WTC11 (cell line): Measurements from ENCODE around the gene SNX22. TPM values are rescaled to one million over a fixed set of nuclear protein-coding genes. Genes with fewer than 3 reads are reported as not detected.
A peak's percentile ranks its signal among the peaks of the same experiment; 100 is the strongest.

Experiments used
- ATAC-seq: fragments of 200-7000 bp; cut with Tn5 transposase; 2 replicates; pipeline ENCODE4 v1.10.0; 2021; ENCODE audit warnings: mild to moderate bottlenecking, moderate library complexity
- CTCF ChIA-PET: fragments of 300-600 bp; sonication (Branson Sonifier 250); formaldehyde crosslinking; loops from one replicate; lab custom pipeline; 2021; ENCODE audit warnings: antibody characterized with exemption; lab: Charles Lee
- POLR2A ChIA-PET: fragments of 350-600 bp; sonication (Branson Sonifier 250); formaldehyde crosslinking; loops from one replicate; lab custom pipeline; 2021; ENCODE audit warnings: antibody characterized with exemption; lab: Charles Lee
- DNase-seq: peaks from one replicate; pipeline ENCODE4 v3.0.0; 2021; ENCODE audit warnings: low spot score
- H3K27ac Mint-ChIP-seq: 2 replicates; pipeline ENCODE4 v1.8.0; 2021; ENCODE audit warnings: mixed read lengths
- H3K27me3 Mint-ChIP-seq: 2 replicates; pipeline ENCODE4 v1.8.0; 2021; ENCODE audit warnings: low read depth, mild to moderate bottlenecking, moderate library complexity, mixed read lengths
- H3K36me3 Mint-ChIP-seq: 2 replicates; pipeline ENCODE4 v1.8.0; 2021; ENCODE audit warnings: mixed read lengths
- H3K4me1 Mint-ChIP-seq: 2 replicates; pipeline ENCODE4 v1.8.0; 2022; ENCODE audit warnings: mixed read lengths
- H3K4me3 Mint-ChIP-seq: 2 replicates; pipeline ENCODE4 v1.8.0; 2021; ENCODE audit warnings: mild to moderate bottlenecking, moderate library complexity, mixed read lengths
- H3K9me3 Mint-ChIP-seq: 2 replicates; pipeline ENCODE4 v1.8.0; 2021; ENCODE audit warnings: mixed read lengths
- CREB1 ChIP-seq: sonication (generic); formaldehyde crosslinking; IDR thresholded peaks from 2 replicates; pipeline ENCODE4 v1.8.0; 2023; ENCODE audit warnings: mild to moderate bottlenecking, missing genetic modification reagents
- CREM ChIP-seq: sonication (generic); formaldehyde crosslinking; IDR thresholded peaks from 2 replicates; pipeline ENCODE4 v1.8.1; 2022; ENCODE audit warnings: mild to moderate bottlenecking, missing genetic modification reagents, moderate library complexity
- ELF4 ChIP-seq: sonication (generic); formaldehyde crosslinking; IDR thresholded peaks from 2 replicates; pipeline ENCODE4 v1.8.1; 2022; ENCODE audit warnings: low read depth, mild to moderate bottlenecking, moderate library complexity, missing genetic modification reagents
- FOXK1 ChIP-seq: sonication (generic); formaldehyde crosslinking; IDR thresholded peaks from 2 replicates; pipeline ENCODE4 v1.8.0; 2022; ENCODE audit warnings: mild to moderate bottlenecking, moderate library complexity, missing genetic modification reagents
- NFE2L1 ChIP-seq: sonication (generic); formaldehyde crosslinking; IDR thresholded peaks from 2 replicates; pipeline ENCODE4 v1.8.1; 2023; ENCODE audit warnings: missing genetic modification reagents
- OVOL2 ChIP-seq: fragments of 250-450 bp; sonication (Bioruptor Pico); IDR thresholded peaks from 2 replicates; pipeline ENCODE4 v1.9.0; 2021; ENCODE audit warnings: mild to moderate bottlenecking, borderline replicate concordance
- RORB ChIP-seq: fragments of 250-450 bp; sonication (Bioruptor Pico); IDR thresholded peaks from 2 replicates; pipeline ENCODE4 v1.9.0; 2021; ENCODE audit warnings: mild to moderate bottlenecking
- TEAD1 ChIP-seq: sonication (generic); formaldehyde crosslinking; IDR thresholded peaks from 2 replicates; pipeline ENCODE4 v1.8.0; 2022; ENCODE audit warnings: mild to moderate bottlenecking, missing genetic modification reagents
- ZNF121 ChIP-seq: sonication (generic); formaldehyde crosslinking; IDR thresholded peaks from 2 replicates; pipeline ENCODE4 v1.8.0; 2023; ENCODE audit warnings: missing genetic modification reagents
- ZNF423 ChIP-seq: fragments of 250-450 bp; sonication (Bioruptor Pico); IDR thresholded peaks from 2 replicates; pipeline ENCODE4 v2.1.2; 2022; ENCODE audit warnings: mild to moderate bottlenecking, moderate library complexity
- total RNA-seq: library from RNA; stranded (reverse); gene quantifications from 3 replicates; pipeline ENCODE4 v1.2.3, GENCODE V29; 2021
- TF ChIP-seq, protein P1 (sequence below): sonication (generic); formaldehyde crosslinking; IDR thresholded peaks from 2 replicates; pipeline ENCODE4 v1.8.1; 2022; ENCODE audit warnings: mild to moderate bottlenecking, missing genetic modification reagents, moderate library complexity, borderline replicate concordance
- TF ChIP-seq, protein P2 (sequence below): sonication (generic); formaldehyde crosslinking; IDR thresholded peaks from 2 replicates; pipeline ENCODE4 v1.8.0; 2022; ENCODE audit warnings: mild to moderate bottlenecking, missing genetic modification reagents
- TF ChIP-seq, protein P3 (sequence below): sonication (generic); formaldehyde crosslinking; IDR thresholded peaks from 2 replicates; pipeline ENCODE4 v1.8.0; 2023; ENCODE audit warnings: missing genetic modification reagents
- TF ChIP-seq, protein P4 (sequence below): sonication (generic); formaldehyde crosslinking; IDR thresholded peaks from 2 replicates; pipeline ENCODE4 v1.8.1; 2022; ENCODE audit warnings: mild to moderate bottlenecking, moderate library complexity, missing genetic modification reagents
- TF ChIP-seq, protein P5 (sequence below): fragments of 250-450 bp; sonication (Bioruptor Pico); IDR thresholded peaks from 2 replicates; pipeline ENCODE4 v1.8.0; 2021; ENCODE audit warnings: mild to moderate bottlenecking
- TF ChIP-seq, protein P6 (sequence below): fragments of 250-450 bp; sonication (Bioruptor Pico); IDR thresholded peaks from 2 replicates; pipeline ENCODE4 v1.9.0; 2021; ENCODE audit warnings: mild to moderate bottlenecking
- TF ChIP-seq, protein P7 (sequence below): sonication (generic); formaldehyde crosslinking; IDR thresholded peaks from 2 replicates; pipeline ENCODE4 v1.8.0; 2023; ENCODE audit warnings: missing genetic modification reagents, mild to moderate bottlenecking, borderline replicate concordance
- TF ChIP-seq, protein P8 (sequence below): sonication (generic); formaldehyde crosslinking; IDR thresholded peaks from 2 replicates; pipeline ENCODE4 v1.8.0; 2022; ENCODE audit warnings: mild to moderate bottlenecking, missing genetic modification reagents
- TF ChIP-seq, protein P9 (sequence below): sonication (generic); formaldehyde crosslinking; IDR thresholded peaks from 2 replicates; pipeline ENCODE4 v1.8.0; 2022; ENCODE audit warnings: mild to moderate bottlenecking, missing genetic modification reagents

Gene SNX22
- total RNA-seq, 1 experiment from 2014 or later, result 5.9 TPM

DNA sequence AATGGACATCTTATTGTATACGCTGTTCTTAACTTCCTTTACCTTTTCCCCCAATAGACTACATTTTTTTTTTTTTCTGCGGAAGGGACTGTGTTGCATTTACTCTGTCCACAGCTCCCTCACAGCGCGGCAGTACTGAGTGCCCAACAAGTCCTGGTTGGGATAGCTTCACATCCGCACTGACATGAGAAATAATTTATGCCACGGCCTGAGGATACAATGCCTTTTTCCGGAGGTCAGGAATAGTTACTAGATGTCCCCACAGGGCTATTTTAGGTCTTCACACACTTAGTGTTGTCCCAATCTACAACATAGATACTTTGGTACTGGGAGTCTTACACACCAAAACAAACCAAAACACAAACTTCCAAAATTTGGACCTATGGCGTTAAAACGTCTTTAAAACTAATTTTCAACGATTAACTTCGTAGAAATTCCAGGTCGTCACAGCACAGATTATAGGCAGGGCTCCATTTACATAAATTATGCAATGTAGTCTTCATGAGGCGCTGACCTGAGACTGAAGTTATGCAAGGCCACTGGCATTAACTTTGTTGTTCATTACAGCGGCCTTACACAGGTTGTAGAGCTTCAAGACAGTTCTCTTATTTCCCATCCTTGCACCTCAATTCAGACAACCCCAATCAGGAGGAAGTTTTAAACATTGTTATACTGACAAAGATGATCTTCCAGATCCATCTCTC lies 12.3 kb downstream of the SNX22 start:
- POLR2A ChIA-PET, result interaction anchor here (0.5 to 2.9 kb wide), 4 partner anchors 11 to 1179 kb away, joined by 3 to 9 read pairs (median 4); no protein-coding TSS in a partner anchor
- no peaks in the 10 kb centered on the region for H3K27me3 Mint-ChIP-seq
- peaks cover 33% of the 10 kb centered on the region for H3K4me1 Mint-ChIP-seq
- DNase-seq (no peak), ATAC-seq (peak; percentile 2; the same call in 1 of the 2 replicates)
- H3K27ac Mint-ChIP-seq, result peak overlapping the region; percentile 76
- CTCF ChIA-PET, result interaction anchor here (0.5 to 3.8 kb wide), 17 partner anchors 10 to 564 kb away, joined by 3 to 45 read pairs (median 5); partner anchors contain the start of genes CIAO2A and TRIP4
- peaks cover 19% of the 10 kb centered on the region for H3K36me3 Mint-ChIP-seq
- H3K9me3 Mint-ChIP-seq, result no peaks in the 10 kb centered on the region
- TF ChIP-seq NFE2L1 (CRISPR knock-in tag) (no peak), ZNF423 (CRISPR knock-in tag) (no peak), FOXK1 (CRISPR knock-in tag) (no peak), ZNF121 (no peak), TEAD1 (no peak)
- TF ChIP-seq, protein P1, sequence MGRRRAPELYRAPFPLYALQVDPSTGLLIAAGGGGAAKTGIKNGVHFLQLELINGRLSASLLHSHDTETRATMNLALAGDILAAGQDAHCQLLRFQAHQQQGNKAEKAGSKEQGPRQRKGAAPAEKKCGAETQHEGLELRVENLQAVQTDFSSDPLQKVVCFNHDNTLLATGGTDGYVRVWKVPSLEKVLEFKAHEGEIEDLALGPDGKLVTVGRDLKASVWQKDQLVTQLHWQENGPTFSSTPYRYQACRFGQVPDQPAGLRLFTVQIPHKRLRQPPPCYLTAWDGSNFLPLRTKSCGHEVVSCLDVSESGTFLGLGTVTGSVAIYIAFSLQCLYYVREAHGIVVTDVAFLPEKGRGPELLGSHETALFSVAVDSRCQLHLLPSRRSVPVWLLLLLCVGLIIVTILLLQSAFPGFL, result no peak
- TF ChIP-seq, protein P2, sequence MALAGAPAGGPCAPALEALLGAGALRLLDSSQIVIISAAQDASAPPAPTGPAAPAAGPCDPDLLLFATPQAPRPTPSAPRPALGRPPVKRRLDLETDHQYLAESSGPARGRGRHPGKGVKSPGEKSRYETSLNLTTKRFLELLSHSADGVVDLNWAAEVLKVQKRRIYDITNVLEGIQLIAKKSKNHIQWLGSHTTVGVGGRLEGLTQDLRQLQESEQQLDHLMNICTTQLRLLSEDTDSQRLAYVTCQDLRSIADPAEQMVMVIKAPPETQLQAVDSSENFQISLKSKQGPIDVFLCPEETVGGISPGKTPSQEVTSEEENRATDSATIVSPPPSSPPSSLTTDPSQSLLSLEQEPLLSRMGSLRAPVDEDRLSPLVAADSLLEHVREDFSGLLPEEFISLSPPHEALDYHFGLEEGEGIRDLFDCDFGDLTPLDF (CRISPR knock-in tag), result no peak
- TF ChIP-seq, protein P3, sequence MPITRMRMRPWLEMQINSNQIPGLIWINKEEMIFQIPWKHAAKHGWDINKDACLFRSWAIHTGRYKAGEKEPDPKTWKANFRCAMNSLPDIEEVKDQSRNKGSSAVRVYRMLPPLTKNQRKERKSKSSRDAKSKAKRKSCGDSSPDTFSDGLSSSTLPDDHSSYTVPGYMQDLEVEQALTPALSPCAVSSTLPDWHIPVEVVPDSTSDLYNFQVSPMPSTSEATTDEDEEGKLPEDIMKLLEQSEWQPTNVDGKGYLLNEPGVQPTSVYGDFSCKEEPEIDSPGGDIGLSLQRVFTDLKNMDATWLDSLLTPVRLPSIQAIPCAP (CRISPR knock-in tag), result no peak
- TF ChIP-seq, protein P4, sequence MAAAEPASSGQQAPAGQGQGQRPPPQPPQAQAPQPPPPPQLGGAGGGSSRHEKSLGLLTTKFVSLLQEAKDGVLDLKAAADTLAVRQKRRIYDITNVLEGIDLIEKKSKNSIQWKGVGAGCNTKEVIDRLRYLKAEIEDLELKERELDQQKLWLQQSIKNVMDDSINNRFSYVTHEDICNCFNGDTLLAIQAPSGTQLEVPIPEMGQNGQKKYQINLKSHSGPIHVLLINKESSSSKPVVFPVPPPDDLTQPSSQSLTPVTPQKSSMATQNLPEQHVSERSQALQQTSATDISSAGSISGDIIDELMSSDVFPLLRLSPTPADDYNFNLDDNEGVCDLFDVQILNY, result no peak
- H3K4me3 Mint-ChIP-seq, result peak overlapping the region; percentile 69

DNA sequence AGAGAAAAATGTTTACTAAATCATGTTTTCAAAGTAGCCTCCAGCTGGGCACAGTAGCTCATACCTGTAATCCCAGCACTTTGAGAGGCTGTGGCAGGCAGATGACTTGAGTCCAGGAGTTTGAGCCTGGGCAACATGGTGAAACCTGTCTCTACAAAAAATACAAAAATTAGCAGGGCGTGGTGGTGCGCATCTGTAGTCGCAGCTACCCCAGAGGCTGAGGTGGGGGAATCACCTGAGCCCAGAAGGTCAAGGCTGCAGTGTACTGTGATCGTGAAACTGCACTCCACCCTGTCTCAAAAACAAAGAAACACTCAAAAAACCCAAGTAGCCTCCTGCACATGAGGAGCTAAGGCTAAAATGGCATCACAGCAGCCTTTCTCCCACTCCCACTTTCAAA lies 12.9 kb downstream of the SNX22 start:
- no peaks in the 10 kb centered on the region for H3K9me3 Mint-ChIP-seq
- H3K27ac Mint-ChIP-seq, result peak overlapping the region; percentile 35; the same call in 1 of the 2 replicates
- peaks cover 15% of the 10 kb centered on the region for H3K36me3 Mint-ChIP-seq
- DNase-seq (no peak), ATAC-seq (no peak)
- H3K4me1 Mint-ChIP-seq, result peaks cover 33% of the 10 kb centered on the region
- peak overlapping the region; percentile 16 for H3K4me3 Mint-ChIP-seq
- ChIA-PET POLR2A (interaction anchor here (2.9 kb wide), 1 partner anchor 11 kb away, joined by 9 read pairs; no protein-coding TSS in a partner anchor), CTCF (interaction anchor here (1.8 to 3.8 kb wide), 3 partner anchors 11 to 29 kb away, joined by 10 to 45 read pairs (median 12); no protein-coding TSS in a partner anchor)
- H3K27me3 Mint-ChIP-seq, result no peaks in the 10 kb centered on the region
- TF ChIP-seq, protein P5, sequence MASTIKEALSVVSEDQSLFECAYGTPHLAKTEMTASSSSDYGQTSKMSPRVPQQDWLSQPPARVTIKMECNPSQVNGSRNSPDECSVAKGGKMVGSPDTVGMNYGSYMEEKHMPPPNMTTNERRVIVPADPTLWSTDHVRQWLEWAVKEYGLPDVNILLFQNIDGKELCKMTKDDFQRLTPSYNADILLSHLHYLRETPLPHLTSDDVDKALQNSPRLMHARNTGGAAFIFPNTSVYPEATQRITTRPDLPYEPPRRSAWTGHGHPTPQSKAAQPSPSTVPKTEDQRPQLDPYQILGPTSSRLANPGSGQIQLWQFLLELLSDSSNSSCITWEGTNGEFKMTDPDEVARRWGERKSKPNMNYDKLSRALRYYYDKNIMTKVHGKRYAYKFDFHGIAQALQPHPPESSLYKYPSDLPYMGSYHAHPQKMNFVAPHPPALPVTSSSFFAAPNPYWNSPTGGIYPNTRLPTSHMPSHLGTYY (CRISPR knock-in tag), result no peak
- TF ChIP-seq RORB (CRISPR knock-in tag) (no peak), FOXK1 (CRISPR knock-in tag) (no peak), OVOL2 (CRISPR knock-in tag) (no peak), CREM (no peak), CREB1 (CRISPR knock-in tag) (no peak), ELF4 (CRISPR knock-in tag) (no peak)
- TF ChIP-seq, protein P6, sequence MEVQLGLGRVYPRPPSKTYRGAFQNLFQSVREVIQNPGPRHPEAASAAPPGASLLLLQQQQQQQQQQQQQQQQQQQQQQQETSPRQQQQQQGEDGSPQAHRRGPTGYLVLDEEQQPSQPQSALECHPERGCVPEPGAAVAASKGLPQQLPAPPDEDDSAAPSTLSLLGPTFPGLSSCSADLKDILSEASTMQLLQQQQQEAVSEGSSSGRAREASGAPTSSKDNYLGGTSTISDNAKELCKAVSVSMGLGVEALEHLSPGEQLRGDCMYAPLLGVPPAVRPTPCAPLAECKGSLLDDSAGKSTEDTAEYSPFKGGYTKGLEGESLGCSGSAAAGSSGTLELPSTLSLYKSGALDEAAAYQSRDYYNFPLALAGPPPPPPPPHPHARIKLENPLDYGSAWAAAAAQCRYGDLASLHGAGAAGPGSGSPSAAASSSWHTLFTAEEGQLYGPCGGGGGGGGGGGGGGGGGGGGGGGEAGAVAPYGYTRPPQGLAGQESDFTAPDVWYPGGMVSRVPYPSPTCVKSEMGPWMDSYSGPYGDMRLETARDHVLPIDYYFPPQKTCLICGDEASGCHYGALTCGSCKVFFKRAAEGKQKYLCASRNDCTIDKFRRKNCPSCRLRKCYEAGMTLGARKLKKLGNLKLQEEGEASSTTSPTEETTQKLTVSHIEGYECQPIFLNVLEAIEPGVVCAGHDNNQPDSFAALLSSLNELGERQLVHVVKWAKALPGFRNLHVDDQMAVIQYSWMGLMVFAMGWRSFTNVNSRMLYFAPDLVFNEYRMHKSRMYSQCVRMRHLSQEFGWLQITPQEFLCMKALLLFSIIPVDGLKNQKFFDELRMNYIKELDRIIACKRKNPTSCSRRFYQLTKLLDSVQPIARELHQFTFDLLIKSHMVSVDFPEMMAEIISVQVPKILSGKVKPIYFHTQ (CRISPR knock-in tag), result no peak
- TF ChIP-seq, protein P7, sequence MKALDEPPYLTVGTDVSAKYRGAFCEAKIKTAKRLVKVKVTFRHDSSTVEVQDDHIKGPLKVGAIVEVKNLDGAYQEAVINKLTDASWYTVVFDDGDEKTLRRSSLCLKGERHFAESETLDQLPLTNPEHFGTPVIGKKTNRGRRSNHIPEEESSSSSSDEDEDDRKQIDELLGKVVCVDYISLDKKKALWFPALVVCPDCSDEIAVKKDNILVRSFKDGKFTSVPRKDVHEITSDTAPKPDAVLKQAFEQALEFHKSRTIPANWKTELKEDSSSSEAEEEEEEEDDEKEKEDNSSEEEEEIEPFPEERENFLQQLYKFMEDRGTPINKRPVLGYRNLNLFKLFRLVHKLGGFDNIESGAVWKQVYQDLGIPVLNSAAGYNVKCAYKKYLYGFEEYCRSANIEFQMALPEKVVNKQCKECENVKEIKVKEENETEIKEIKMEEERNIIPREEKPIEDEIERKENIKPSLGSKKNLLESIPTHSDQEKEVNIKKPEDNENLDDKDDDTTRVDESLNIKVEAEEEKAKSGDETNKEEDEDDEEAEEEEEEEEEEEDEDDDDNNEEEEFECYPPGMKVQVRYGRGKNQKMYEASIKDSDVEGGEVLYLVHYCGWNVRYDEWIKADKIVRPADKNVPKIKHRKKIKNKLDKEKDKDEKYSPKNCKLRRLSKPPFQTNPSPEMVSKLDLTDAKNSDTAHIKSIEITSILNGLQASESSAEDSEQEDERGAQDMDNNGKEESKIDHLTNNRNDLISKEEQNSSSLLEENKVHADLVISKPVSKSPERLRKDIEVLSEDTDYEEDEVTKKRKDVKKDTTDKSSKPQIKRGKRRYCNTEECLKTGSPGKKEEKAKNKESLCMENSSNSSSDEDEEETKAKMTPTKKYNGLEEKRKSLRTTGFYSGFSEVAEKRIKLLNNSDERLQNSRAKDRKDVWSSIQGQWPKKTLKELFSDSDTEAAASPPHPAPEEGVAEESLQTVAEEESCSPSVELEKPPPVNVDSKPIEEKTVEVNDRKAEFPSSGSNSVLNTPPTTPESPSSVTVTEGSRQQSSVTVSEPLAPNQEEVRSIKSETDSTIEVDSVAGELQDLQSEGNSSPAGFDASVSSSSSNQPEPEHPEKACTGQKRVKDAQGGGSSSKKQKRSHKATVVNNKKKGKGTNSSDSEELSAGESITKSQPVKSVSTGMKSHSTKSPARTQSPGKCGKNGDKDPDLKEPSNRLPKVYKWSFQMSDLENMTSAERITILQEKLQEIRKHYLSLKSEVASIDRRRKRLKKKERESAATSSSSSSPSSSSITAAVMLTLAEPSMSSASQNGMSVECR, result no peak
- TF ChIP-seq, protein P8, sequence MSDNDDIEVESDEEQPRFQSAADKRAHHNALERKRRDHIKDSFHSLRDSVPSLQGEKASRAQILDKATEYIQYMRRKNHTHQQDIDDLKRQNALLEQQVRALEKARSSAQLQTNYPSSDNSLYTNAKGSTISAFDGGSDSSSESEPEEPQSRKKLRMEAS (CRISPR knock-in tag), result no peak
- TF ChIP-seq, protein P9, sequence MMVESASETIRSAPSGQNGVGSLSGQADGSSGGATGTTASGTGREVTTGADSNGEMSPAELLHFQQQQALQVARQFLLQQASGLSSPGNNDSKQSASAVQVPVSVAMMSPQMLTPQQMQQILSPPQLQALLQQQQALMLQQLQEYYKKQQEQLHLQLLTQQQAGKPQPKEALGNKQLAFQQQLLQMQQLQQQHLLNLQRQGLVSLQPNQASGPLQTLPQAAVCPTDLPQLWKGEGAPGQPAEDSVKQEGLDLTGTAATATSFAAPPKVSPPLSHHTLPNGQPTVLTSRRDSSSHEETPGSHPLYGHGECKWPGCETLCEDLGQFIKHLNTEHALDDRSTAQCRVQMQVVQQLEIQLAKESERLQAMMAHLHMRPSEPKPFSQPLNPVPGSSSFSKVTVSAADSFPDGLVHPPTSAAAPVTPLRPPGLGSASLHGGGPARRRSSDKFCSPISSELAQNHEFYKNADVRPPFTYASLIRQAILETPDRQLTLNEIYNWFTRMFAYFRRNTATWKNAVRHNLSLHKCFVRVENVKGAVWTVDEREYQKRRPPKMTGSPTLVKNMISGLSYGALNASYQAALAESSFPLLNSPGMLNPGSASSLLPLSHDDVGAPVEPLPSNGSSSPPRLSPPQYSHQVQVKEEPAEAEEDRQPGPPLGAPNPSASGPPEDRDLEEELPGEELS (CRISPR knock-in tag), result no peak
